GM18526 (cell line): ENCODE results near the gene KIF5C.

Experiments
- POLR2A ChIP-seq: IDR thresholded peaks from 3 replicates; pipeline ENCODE4 v1.6.1; 2011; ENCODE audit not compliant: insufficient read length; ENCODE audit errors: extremely low read depth

KIF5C gene

GRCh38 chr2:148963461-148963860 lies 88.4 kb downstream of the KIF5C start:
- TF ChIP-seq POLR2A, result no peak

GRCh38 chr2:148965623-148966437 lies 90.8 kb downstream of the KIF5C start:
- TF ChIP-seq POLR2A, result no peak

GRCh38 chr2:148966438-148966758 lies 91.4 kb downstream of the KIF5C start:
- no peak for TF ChIP-seq POLR2A

- no peak for TF ChIP-seq POLR2A
These were observed 92.0 kb downstream of the KIF5C start for GRCh38 chr2:148967056-148967455.

GRCh38 chr2:148967578-148967977 lies 92.6 kb downstream of the KIF5C start:
- no peak for TF ChIP-seq POLR2A

- TF ChIP-seq POLR2A, result no peak
These were observed 93.3 kb downstream of the KIF5C start for GRCh38 chr2:148968301-148968700.

- no peak for TF ChIP-seq POLR2A
These were observed 93.8 kb downstream of the KIF5C start for GRCh38 chr2:148968776-148969319.

- no peak for TF ChIP-seq POLR2A
These were observed 94.6 kb downstream of the KIF5C start for GRCh38 chr2:148969659-148970061.

- TF ChIP-seq POLR2A, result no peak
These were observed 95.4 kb downstream of the KIF5C start for GRCh38 chr2:148970385-148970784.

GRCh38 chr2:148971547-148971946 lies 96.5 kb downstream of the KIF5C start:
- no peak for TF ChIP-seq POLR2A

GRCh38 chr2:148974095-148974494 lies 99.1 kb downstream of the KIF5C start:
- TF ChIP-seq POLR2A, result no peak

- TF ChIP-seq POLR2A, result no peak
These were observed 103.1 kb downstream of the KIF5C start for GRCh38 chr2:148978026-148978685.

GRCh38 chr2:148978706-148979105 lies 103.7 kb downstream of the KIF5C start:
- TF ChIP-seq POLR2A, result no peak

GRCh38 chr2:148979164-148979918 lies 104.3 kb downstream of the KIF5C start:
- TF ChIP-seq POLR2A, result no peak

GRCh38 chr2:148979919-148980277 lies 104.9 kb downstream of the KIF5C start:
- no peak for TF ChIP-seq POLR2A

- TF ChIP-seq POLR2A, result no peak
These were observed 106.3 kb downstream of the KIF5C start for GRCh38 chr2:148981324-148981723.
